Gastrocnemius medialis (tissue), 4 donors: ENCODE measurements around the gene MAP3K10. TPM values are rescaled to one million over a fixed set of nuclear protein-coding genes. Genes with fewer than 3 reads are reported as not detected.

Source experiments
- ATAC-seq, 2 donors: fragments of 150-250 bp; one replicate each; pipeline ENCODE4 v1.9.1; 2016
- DNase-seq, 2 donors: peaks; one replicate each; pipeline ENCODE4 v3.0.0-alpha.2; 2019
- H3K27ac ChIP-seq, 4 donors: fragments of 200-600 bp; sonication (generic); 1 replicate in 1 of 4; 2 replicates in 3 of 4; pipeline ENCODE4 v1.5.1; 2016 to 2018; ENCODE audit warnings: mild to moderate bottlenecking in 2 of 4, moderate library complexity in 1 of 4
- H3K27me3 ChIP-seq, 3 donors: fragments of 200-600 bp; sonication (generic) in 2 of 3; 1 replicate in 1 of 3; 2 replicates in 2 of 3; pipeline versions ENCODE4 v1.5.1 to v1.6.0; 2016 to 2019; ENCODE audit warnings: mild to moderate bottlenecking in 1 of 3, moderate library complexity in 1 of 3
- H3K36me3 ChIP-seq, 2 donors: fragments of 200-600 bp; sonication (generic) in 1 of 2; one replicate each; pipeline ENCODE4 v1.5.1; 2017 to 2018
- H3K4me1 ChIP-seq, 2 donors: fragments of 200-600 bp; sonication (generic) in 1 of 2; one replicate each; pipeline ENCODE4 v1.5.1; 2016 to 2017; ENCODE audit warnings: mild to moderate bottlenecking in 2 of 2
- H3K4me3 ChIP-seq, 4 donors: fragments of 200-600 bp; sonication (generic) in 3 of 4; 1 replicate in 1 of 4; 2 replicates in 3 of 4; pipeline ENCODE4 v1.5.1; 2016 to 2019; ENCODE audit warnings: mild to moderate bottlenecking in 2 of 4
- H3K9me3 ChIP-seq, 3 donors: fragments of 200-600 bp; sonication (generic) in 2 of 3; 1 replicate in 1 of 3; 2 replicates in 2 of 3; pipeline ENCODE4 v1.5.1; 2016 to 2019
- POLR2A ChIP-seq, 2 donors: fragments of 450-650 bp; IDR thresholded peaks; one replicate each; pipeline ENCODE4 v1.6.1; 2017; ENCODE audit warnings: antibody characterized with exemption in 2 of 2, mild to moderate bottlenecking in 2 of 2, moderate library complexity in 2 of 2
- in situ Hi-C, 4 donors: fragments of 200-750 bp; cut with MboI; loops; one replicate each; pipeline versions ENCODE4 v1.15.0 to v1.8.0; 2017; ENCODE audit warnings: low sequenced_read_pairs in 4 of 4
- intact Hi-C: fragments of 100-400 bp; cut with DNase I; formaldehyde crosslinking; loops from one replicate; pipeline ENCODE4 v1.15.1; 2023; ENCODE audit warnings: low total_unique reads
- total RNA-seq, 4 donors: library from RNA; depleted of rRNA; stranded (reverse); fragments of >200 nt; gene quantifications; one replicate each; pipeline versions ENCODE4 v1.1.0 to v1.2.3, GENCODE V29; 2016
- TF ChIP-seq, protein P1 (sequence below), 5 experiments: fragments of 450-650 bp in 3 of 5; fragments of 200-600 bp in 2 of 5; sonication (generic) in 2 of 5; IDR thresholded peaks in 4 of 5; conservative IDR thresholded peaks in 1 of 5; 1 replicate in 4 of 5; 2 replicates in 1 of 5; pipeline ENCODE4 v1.5.1; 2016 to 2019; ENCODE audit warnings: antibody characterized with exemption in 5 of 5, mild to moderate bottlenecking in 3 of 5, moderate library complexity in 3 of 5

The MAP3K10 gene
- total RNA-seq, 4 donors from 2014 or later: 16.4 to 25.8 (median 21.6) TPM

DNA sequence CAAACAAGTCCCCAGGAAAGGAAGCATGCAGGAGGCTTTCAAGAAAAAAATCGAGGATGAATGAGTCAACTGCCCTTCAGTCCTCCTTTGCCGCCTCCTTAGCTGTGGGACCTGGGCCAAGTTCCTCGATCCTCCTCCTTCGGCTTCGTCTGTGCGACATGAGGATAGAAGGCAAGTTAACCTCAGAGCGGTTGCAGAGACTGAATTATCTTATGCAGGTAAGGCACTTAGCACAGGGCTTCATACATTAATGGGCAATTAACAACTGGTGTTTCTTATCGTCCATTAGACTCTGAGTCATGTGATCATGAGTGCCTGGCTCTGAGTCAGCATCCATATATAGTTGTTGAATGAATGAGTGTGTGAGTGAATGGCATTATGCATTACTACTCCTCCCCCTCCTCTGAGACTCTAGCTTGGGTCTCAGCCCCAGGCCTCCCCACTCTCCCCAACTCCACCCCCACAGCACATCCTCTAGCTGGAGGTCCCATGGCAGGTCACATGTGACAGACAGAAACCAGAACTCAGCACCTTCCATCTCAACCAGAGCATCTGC, 28.6 kb downstream of the MAP3K10 start:
- no peaks in the 10 kb centered on the region for H3K36me3 ChIP-seq
- no peak for ATAC-seq
- H3K27me3 ChIP-seq: peaks cover 51 to 67% (median 63%) of the 10 kb centered on the region in 3 donors
- TF ChIP-seq, protein P1, sequence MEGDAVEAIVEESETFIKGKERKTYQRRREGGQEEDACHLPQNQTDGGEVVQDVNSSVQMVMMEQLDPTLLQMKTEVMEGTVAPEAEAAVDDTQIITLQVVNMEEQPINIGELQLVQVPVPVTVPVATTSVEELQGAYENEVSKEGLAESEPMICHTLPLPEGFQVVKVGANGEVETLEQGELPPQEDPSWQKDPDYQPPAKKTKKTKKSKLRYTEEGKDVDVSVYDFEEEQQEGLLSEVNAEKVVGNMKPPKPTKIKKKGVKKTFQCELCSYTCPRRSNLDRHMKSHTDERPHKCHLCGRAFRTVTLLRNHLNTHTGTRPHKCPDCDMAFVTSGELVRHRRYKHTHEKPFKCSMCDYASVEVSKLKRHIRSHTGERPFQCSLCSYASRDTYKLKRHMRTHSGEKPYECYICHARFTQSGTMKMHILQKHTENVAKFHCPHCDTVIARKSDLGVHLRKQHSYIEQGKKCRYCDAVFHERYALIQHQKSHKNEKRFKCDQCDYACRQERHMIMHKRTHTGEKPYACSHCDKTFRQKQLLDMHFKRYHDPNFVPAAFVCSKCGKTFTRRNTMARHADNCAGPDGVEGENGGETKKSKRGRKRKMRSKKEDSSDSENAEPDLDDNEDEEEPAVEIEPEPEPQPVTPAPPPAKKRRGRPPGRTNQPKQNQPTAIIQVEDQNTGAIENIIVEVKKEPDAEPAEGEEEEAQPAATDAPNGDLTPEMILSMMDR (IDR thresholded peaks at IDR 0.05 in 4 of 5, conservative IDR thresholded peaks at IDR 0.05 in 1 of 5): no peak
- TF ChIP-seq POLR2A (IDR thresholded peaks at IDR 0.05): no peak
- DNase-seq: no peak
- in situ Hi-C loops (loop anchor here (5.0 to 25.0 kb wide), 3 partner anchors 77 to 232 kb away; partner anchors contain the start of gene ZNF546 (in 1 of the 4)), intact Hi-C loops (no loop called here)
- H3K4me3 ChIP-seq: no peak overlapping the region
- H3K27ac ChIP-seq: no peak overlapping the region
- H3K9me3 ChIP-seq: no peaks in the 10 kb centered on the region
- H3K4me1 ChIP-seq: peaks cover 0 to 2% of the 10 kb centered on the region in 2 donors

DNA sequence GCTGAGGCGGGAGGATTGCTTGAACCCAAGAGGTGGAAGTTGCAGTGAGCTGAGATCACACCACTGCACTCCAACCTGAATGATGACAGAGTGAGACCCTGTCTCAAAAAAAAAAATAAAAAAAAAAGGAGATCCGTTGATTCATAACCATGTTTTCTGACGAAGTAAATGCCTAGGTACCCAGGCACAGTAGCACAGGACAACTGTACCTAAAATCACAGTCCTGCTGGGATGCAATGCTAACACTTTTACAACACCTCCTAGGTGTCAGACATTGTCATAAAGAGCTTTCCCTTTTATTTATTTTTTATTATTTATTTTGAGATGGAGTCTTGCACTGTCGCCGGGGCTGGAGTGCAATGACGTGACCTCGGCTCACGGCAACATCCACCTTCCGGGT, 29.4 kb downstream of the MAP3K10 start:
- intact Hi-C loops: no loop called here
- in situ Hi-C loops: loop anchor here (5.0 to 25.0 kb wide), 3 partner anchors 78 to 233 kb away; partner anchors contain the start of gene ZNF546 (in 1 of the 4)
- no peak overlapping the region for H3K27ac ChIP-seq
- ATAC-seq (no peak), DNase-seq (no peak)
- H3K27me3 ChIP-seq: peaks cover 58 to 76% (median 70%) of the 10 kb centered on the region in 3 donors
- no peaks in the 10 kb centered on the region for H3K9me3 ChIP-seq
- TF ChIP-seq, protein P1 (IDR thresholded peaks at IDR 0.05 in 4 of 5, conservative IDR thresholded peaks at IDR 0.05 in 1 of 5): no peak
- no peak for TF ChIP-seq POLR2A (IDR thresholded peaks at IDR 0.05)
- H3K4me1 ChIP-seq: peaks cover 2 to 3% of the 10 kb centered on the region in 2 donors
- no peak overlapping the region for H3K4me3 ChIP-seq
- no peaks in the 10 kb centered on the region for H3K36me3 ChIP-seq

DNA sequence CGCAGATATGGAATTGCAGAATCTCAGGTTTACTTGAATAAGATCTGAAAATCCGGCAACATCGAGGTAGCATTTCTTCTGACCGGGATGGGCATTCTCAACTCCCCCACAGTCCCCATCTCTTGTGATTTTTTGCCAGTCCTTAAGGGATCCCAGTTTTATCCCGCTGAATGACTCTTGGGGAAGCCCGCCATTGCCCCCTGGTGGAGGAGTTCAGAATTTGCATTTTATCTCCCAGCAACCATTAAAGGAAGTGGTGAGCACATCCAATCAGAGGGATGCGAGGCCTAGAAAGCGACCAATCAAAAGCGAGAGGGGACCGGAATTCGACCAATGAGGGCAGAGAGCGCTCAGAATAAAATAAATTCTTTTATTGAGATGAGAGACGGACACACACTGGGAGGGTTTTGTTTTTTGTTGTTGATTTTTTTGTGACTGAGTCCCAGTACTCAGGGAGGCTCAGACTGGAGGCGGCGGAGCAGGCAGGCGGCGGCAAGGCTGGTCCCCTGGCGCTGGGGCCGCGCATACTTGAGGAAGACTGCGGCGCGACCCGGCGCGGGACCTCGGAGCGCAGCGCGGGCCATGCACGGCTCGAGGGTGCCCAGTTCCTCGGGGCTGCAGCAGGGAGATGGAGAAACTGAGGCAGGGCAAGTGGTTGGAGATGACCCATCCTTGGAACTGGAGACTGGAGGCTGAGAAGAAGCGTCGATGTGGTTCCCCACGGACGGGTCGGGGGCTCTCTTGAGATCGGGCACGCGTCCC, 30.8 kb downstream of the MAP3K10 start:
- peak; percentile 67 to 83 for DNase-seq
- no peak overlapping the region for H3K4me3 ChIP-seq
- peaks cover 11 to 14% of the 10 kb centered on the region in 2 donors for H3K4me1 ChIP-seq
- in situ Hi-C loops: loop anchor here (5.0 to 25.0 kb wide), 3 partner anchors 80 to 235 kb away; partner anchors contain the start of gene ZNF546 (in 1 of the 4)
- H3K27me3 ChIP-seq: peaks cover 59 to 76% (median 70%) of the 10 kb centered on the region in 3 donors
- H3K36me3 ChIP-seq: no peaks in the 10 kb centered on the region
- peak; percentile 91 to 93 for ATAC-seq
- TF ChIP-seq, protein P1 (IDR thresholded peaks at IDR 0.05 in 4 of 5, conservative IDR thresholded peaks at IDR 0.05 in 1 of 5): peak; percentile 84 to 93 (median 90)
- TF ChIP-seq POLR2A (IDR thresholded peaks at IDR 0.05): no peak
- no peaks in the 10 kb centered on the region for H3K9me3 ChIP-seq
- H3K27ac ChIP-seq: no peak overlapping the region
- intact Hi-C loops: loop anchor here (1.0 kb wide), 1 partner anchor 83 kb away; no protein-coding TSS in a partner anchor

DNA sequence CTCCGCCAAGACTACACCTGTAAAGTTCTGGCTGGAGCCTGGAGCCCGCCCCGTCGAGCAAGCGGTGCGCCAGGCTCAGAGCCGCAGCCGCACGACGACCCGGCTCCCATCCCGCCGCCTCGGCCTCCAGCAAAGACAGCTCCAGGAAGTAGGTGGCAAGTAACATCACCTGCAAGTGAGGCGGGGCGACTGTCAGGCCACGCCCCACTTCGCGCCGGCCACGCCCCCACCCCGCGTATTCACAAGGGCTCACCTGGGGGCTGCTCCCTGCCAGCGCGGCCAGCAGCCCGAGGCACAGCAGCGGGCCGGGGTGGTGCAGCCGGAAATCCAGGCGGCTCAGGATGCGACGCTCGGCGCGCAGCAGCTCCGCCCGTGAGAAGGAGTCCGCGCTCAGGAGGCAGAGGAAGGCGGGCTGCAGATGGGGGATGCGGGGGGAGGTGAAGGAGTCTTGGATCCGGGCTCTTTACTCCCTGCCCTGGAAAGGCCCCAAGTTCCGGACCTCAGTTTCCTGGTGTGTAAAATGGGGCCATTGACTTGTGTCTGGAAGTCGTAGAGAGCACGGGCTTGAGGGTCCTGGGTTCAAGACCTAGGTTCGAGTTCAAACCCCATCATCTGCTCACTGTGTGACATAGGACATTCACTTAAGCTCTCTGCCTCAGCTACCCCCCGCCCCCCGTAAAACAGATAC, 32.1 kb downstream of the MAP3K10 start:
- intact Hi-C loops: no loop called here
- in situ Hi-C loops: loop anchor here (5.0 to 25.0 kb wide), 3 partner anchors 81 to 236 kb away; partner anchors contain the start of gene ZNF546 (in 1 of the 4)

More for the DNA sequence above, 32.1 kb downstream of the MAP3K10 start:
- TF ChIP-seq, protein P1 (IDR thresholded peaks at IDR 0.05 in 4 of 5, conservative IDR thresholded peaks at IDR 0.05 in 1 of 5): no peak
- TF ChIP-seq POLR2A (IDR thresholded peaks at IDR 0.05): no peak
- ATAC-seq: no peak
- Histone ChIP-seq H3K27me3 (peaks cover 49 to 67% (median 60%) of the 10 kb centered on the region in 3 donors), H3K27ac (no peak overlapping the region), H3K4me1 (peaks cover 11 to 14% of the 10 kb centered on the region in 2 donors), H3K36me3 (no peaks in the 10 kb centered on the region), H3K9me3 (no peaks in the 10 kb centered on the region), H3K4me3 (no peak overlapping the region)
- DNase-seq: no peak
